SH-SY5Y (cell line): ENCODE results near the gene UST.

ENCODE experiments used
- GATA2 ChIP-seq: IDR thresholded peaks from 2 replicates; pipeline ENCODE4 v1.6.1; 2011; ENCODE audit warnings: mild to moderate bottlenecking, low read depth, low read length
- GATA3 ChIP-seq: IDR thresholded peaks from 2 replicates; pipeline ENCODE4 v1.6.1; 2011; ENCODE audit warnings: low read depth, mild to moderate bottlenecking, low read length, moderate library complexity

GRCh38 chr6:148816117-148816516 lies 69.3 kb downstream of the UST start:
- TF ChIP-seq GATA2 = no peak
- TF ChIP-seq GATA3 = no peak
